Neural cell (in vitro differentiated cells): ENCODE measurements around the gene STK10. TPM values are rescaled to one million over a fixed set of nuclear protein-coding genes. Genes with fewer than 3 reads are reported as not detected.

Experiments
- H2AFZ ChIP-seq: fragments of 200-600, 300-800 bp; sonication (generic), shearing (Covaris generic); 2 replicates; pipeline ENCODE4 v1.6.0; 2014; ENCODE audit warnings: low read depth, mild to moderate bottlenecking, antibody characterized with exemption, low read length, moderate library complexity
- H3F3A ChIP-seq: fragments of 200-600 bp; shearing (Covaris generic); 2 replicates; pipeline ENCODE4 v1.6.1; 2016; ENCODE audit warnings: mild to moderate bottlenecking, moderate library complexity, mixed read lengths, antibody characterized with exemption, low read length; ENCODE audit not compliant: insufficient read depth, poor library complexity, severe bottlenecking
- H3K27ac ChIP-seq: fragments of 200-600, 300-800 bp; sonication (generic), shearing (Covaris generic); 2 replicates; pipeline ENCODE4 v1.5.1; 2014; ENCODE audit warnings: mild to moderate bottlenecking, low read length, moderate library complexity
- H3K27me3 ChIP-seq: fragments of 300-800, 200-600 bp; sonication (generic), shearing (Covaris generic); 2 replicates; pipeline ENCODE4 v1.6.0; 2014; ENCODE audit warnings: mild to moderate bottlenecking, low read depth, low read length, moderate library complexity; ENCODE audit not compliant: insufficient read depth
- H3K36me3 ChIP-seq: fragments of 300-800, 200-600 bp; sonication (generic), shearing (Covaris generic); 2 replicates; pipeline ENCODE4 v1.5.1; 2014; ENCODE audit warnings: mild to moderate bottlenecking, antibody characterized with exemption, low read length, moderate library complexity; ENCODE audit not compliant: insufficient read depth
- H3K4me2 ChIP-seq: fragments of 300-800, 200-600 bp; sonication (generic), shearing (Covaris generic); 2 replicates; pipeline ENCODE4 v1.6.0; 2014; ENCODE audit warnings: mild to moderate bottlenecking, low read length
- H3K4me3 ChIP-seq: fragments of 300-800, 200-600 bp; sonication (generic), shearing (Covaris generic); 2 replicates; pipeline ENCODE4 v1.5.1; 2014; ENCODE audit warnings: mild to moderate bottlenecking, low read length, moderate library complexity
- H3K79me2 ChIP-seq: fragments of 200-600 bp; shearing (Covaris generic); replicated peaks from 2 replicates; pipeline ENCODE4 v1.6.0; 2014; ENCODE audit warnings: mild to moderate bottlenecking, low read length, moderate library complexity; ENCODE audit not compliant: insufficient read depth
- H3K9ac ChIP-seq: fragments of 300-800, 200-600 bp; sonication (generic), shearing (Covaris generic); 2 replicates; pipeline ENCODE4 v1.6.1; 2016; ENCODE audit warnings: mild to moderate bottlenecking, low read length, mixed read lengths
- H3K9me2 ChIP-seq: fragments of 200-600 bp; shearing (Covaris generic); 2 replicates; pipeline ENCODE4 v1.6.1; 2016; ENCODE audit warnings: mild to moderate bottlenecking, low read length, mixed read lengths; ENCODE audit not compliant: insufficient read depth
- H3K9me3 ChIP-seq: fragments of 200-600, 300-800 bp; sonication (generic), shearing (Covaris generic); 2 replicates; pipeline ENCODE4 v1.6.1; 2016; ENCODE audit warnings: mild to moderate bottlenecking, mixed run types, low read length, moderate library complexity, mixed read lengths
- H4K20me1 ChIP-seq: fragments of 200-600 bp; shearing (Covaris generic); 2 replicates; pipeline ENCODE4 v1.6.1; 2016; ENCODE audit warnings: mild to moderate bottlenecking, mixed run types; ENCODE audit not compliant: insufficient read depth
- CTCF ChIP-seq: fragments of 450-650 bp; IDR thresholded peaks from 2 replicates; pipeline ENCODE4 v1.5.1; 2014; ENCODE audit warnings: antibody characterized with exemption, mild to moderate bottlenecking, moderate library complexity; ENCODE audit not compliant: poor library complexity, severe bottlenecking
- EP300 ChIP-seq: fragments of 450-650 bp; conservative IDR thresholded peaks from 2 replicates; pipeline ENCODE4 v1.6.1; 2014; ENCODE audit warnings: antibody characterized with exemption, mild to moderate bottlenecking, moderate library complexity; ENCODE audit not compliant: poor library complexity, severe bottlenecking
- EZH2 ChIP-seq: fragments of 200-600, 300-800 bp; shearing (Covaris generic), sonication (generic); IDR thresholded peaks from 2 replicates; pipeline ENCODE4 v1.6.1; 2014; ENCODE audit warnings: antibody characterized with exemption, low read length, borderline replicate concordance, mild to moderate bottlenecking; ENCODE audit not compliant: insufficient read depth, poor library complexity, severe bottlenecking
- MXI1 ChIP-seq: fragments of 450-650 bp; conservative IDR thresholded peaks from 2 replicates; pipeline ENCODE4 v1.6.1; 2014; ENCODE audit warnings: antibody characterized with exemption, mild to moderate bottlenecking; ENCODE audit not compliant: poor library complexity, severe bottlenecking
- POLR2AphosphoS5 ChIP-seq: IDR thresholded peaks from 2 replicates; pipeline ENCODE4 v1.6.1; 2012
- RAD21 ChIP-seq: fragments of 450-650 bp; conservative IDR thresholded peaks from 2 replicates; pipeline ENCODE4 v1.6.1; 2014; ENCODE audit warnings: antibody characterized with exemption, mild to moderate bottlenecking, moderate library complexity
- REST ChIP-seq: IDR thresholded peaks from 2 replicates; pipeline ENCODE4 v1.6.1; 2012; ENCODE audit warnings: borderline replicate concordance
- SMC3 ChIP-seq: fragments of 450-650 bp; conservative IDR thresholded peaks from 2 replicates; pipeline ENCODE4 v1.6.1; 2014; ENCODE audit warnings: antibody characterized with exemption, mild to moderate bottlenecking, moderate library complexity; ENCODE audit not compliant: poor library complexity
- TAF1 ChIP-seq: IDR thresholded peaks from 2 replicates; pipeline ENCODE4 v1.6.1; 2012; ENCODE audit warnings: low read depth
- polyA plus RNA-seq: library from polyadenylated mRNA; depleted of rRNA; stranded (reverse); fragments of >200 nt; gene quantifications from 2 replicates; pipeline ENCODE4 v1.2.3, GENCODE V29; 2014

The STK10 gene
- polyA plus RNA-seq, 1 donor from 2014 or later: 8.2 TPM

- H3K27ac ChIP-seq: no peak overlapping the region
- no peak overlapping the region for H3K4me2 ChIP-seq
- H3K9me3 ChIP-seq: no peaks in the 10 kb centered on the region
These were observed 135.4 kb downstream of the STK10 start for GRCh38 chr5:172052450-172053236.

More at GRCh38 chr5:172052450-172053236, 135.4 kb downstream of the STK10 start:
- H3K36me3 ChIP-seq: no peaks in the 10 kb centered on the region
- no peaks in the 10 kb centered on the region for H3K27me3 ChIP-seq
- no peak overlapping the region for H2AFZ ChIP-seq
- no peaks in the 10 kb centered on the region for H3K79me2 ChIP-seq
- no peaks in the 10 kb centered on the region for H4K20me1 ChIP-seq
- TF ChIP-seq SMC3: no peak
- no peak for TF ChIP-seq MXI1
- TF ChIP-seq EP300: no peak
- no peak for TF ChIP-seq POLR2AphosphoS5
- no peak for TF ChIP-seq TAF1
- no peak for TF ChIP-seq EZH2
- TF ChIP-seq CTCF: no peak
- no peak for TF ChIP-seq REST
- TF ChIP-seq RAD21: no peak
- H3K9me2 ChIP-seq: no peaks in the 10 kb centered on the region
- H3F3A ChIP-seq: no peaks in the 10 kb centered on the region
- no peak overlapping the region for H3K9ac ChIP-seq
- H3K4me3 ChIP-seq: no peak overlapping the region
